ENCODE data around the gene AGO4. TPM values are rescaled to one million over a fixed set of nuclear protein-coding genes. Genes with fewer than 3 reads are reported as not detected.

AGO4 gene
- total RNA-seq, 2 donors from 2014 or later, result 17.6 to 20.5 TPM

- Mint-ChIP-seq H3K4me1 (no peaks in the 10 kb centered on the region), H3K4me3 (no peak overlapping the region), H3K9me3 (no peaks in the 10 kb centered on the region), H3K36me3 (ENCODE audit: low read depth) (no peaks in the 10 kb centered on the region), H3K27me3 (ENCODE audit: insufficient read depth) (no peaks in the 10 kb centered on the region), H3K27ac (no peak overlapping the region)
- WGBS, 2 experiments (ENCODE audit: insufficient coverage in 1 of 2, insufficient read length in 1 of 2), result 91 to 100% methylated on average over 1 of the region's 1 CpG
- Histone ChIP-seq H3K27ac (ENCODE audit: low read depth, low read length) (no peak overlapping the region), H3K9me3 (ENCODE audit: control insufficient read depth, low read length) (no peaks in the 10 kb centered on the region), H3K4me1 (ENCODE audit: control insufficient read depth, insufficient read depth, low read length) (no peaks in the 10 kb centered on the region), H3K36me3 (ENCODE audit: control insufficient read depth, insufficient read depth, low read length) (no peaks in the 10 kb centered on the region), H3K9ac (ENCODE audit: extremely low read depth, low read length, poor library complexity, severe bottlenecking) (no peak overlapping the region), H3K4me3 (ENCODE audit: low read length) (no peak overlapping the region), H3K27me3 (ENCODE audit: control insufficient read depth, insufficient read depth, low read length, poor library complexity, severe bottlenecking) (no peaks in the 10 kb centered on the region)
- no peak for DNase-seq
- TF ChIP-seq, protein P1, sequence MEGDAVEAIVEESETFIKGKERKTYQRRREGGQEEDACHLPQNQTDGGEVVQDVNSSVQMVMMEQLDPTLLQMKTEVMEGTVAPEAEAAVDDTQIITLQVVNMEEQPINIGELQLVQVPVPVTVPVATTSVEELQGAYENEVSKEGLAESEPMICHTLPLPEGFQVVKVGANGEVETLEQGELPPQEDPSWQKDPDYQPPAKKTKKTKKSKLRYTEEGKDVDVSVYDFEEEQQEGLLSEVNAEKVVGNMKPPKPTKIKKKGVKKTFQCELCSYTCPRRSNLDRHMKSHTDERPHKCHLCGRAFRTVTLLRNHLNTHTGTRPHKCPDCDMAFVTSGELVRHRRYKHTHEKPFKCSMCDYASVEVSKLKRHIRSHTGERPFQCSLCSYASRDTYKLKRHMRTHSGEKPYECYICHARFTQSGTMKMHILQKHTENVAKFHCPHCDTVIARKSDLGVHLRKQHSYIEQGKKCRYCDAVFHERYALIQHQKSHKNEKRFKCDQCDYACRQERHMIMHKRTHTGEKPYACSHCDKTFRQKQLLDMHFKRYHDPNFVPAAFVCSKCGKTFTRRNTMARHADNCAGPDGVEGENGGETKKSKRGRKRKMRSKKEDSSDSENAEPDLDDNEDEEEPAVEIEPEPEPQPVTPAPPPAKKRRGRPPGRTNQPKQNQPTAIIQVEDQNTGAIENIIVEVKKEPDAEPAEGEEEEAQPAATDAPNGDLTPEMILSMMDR (conservative IDR thresholded peaks at IDR 0.05), result no peak
Measured at GRCh38 chr1:35863136-35863535, 55.3 kb downstream of the AGO4 start.

- no peaks in the 10 kb centered on the region for H3K36me3 Mint-ChIP-seq (ENCODE audit: low read depth)
- no peaks in the 10 kb centered on the region for H3K9me3 Mint-ChIP-seq
- Histone ChIP-seq H3K4me1 (ENCODE audit: control insufficient read depth, insufficient read depth, low read length) (no peaks in the 10 kb centered on the region), H3K36me3 (ENCODE audit: control insufficient read depth, insufficient read depth, low read length) (no peaks in the 10 kb centered on the region), H3K9ac (ENCODE audit: extremely low read depth, low read length, poor library complexity, severe bottlenecking) (no peak overlapping the region), H3K27me3 (ENCODE audit: control insufficient read depth, insufficient read depth, low read length, poor library complexity, severe bottlenecking) (no peaks in the 10 kb centered on the region), H3K27ac (ENCODE audit: low read depth, low read length) (no peak overlapping the region), H3K4me3 (ENCODE audit: low read length) (no peak overlapping the region), H3K9me3 (ENCODE audit: control insufficient read depth, low read length) (no peaks in the 10 kb centered on the region)
- DNase-seq, result no peak
- H3K27ac Mint-ChIP-seq, result no peak overlapping the region
- no peak overlapping the region for H3K4me3 Mint-ChIP-seq
- TF ChIP-seq, protein P1 (conservative IDR thresholded peaks at IDR 0.05), result no peak
- H3K27me3 Mint-ChIP-seq (ENCODE audit: insufficient read depth), result no peaks in the 10 kb centered on the region
- 80 to 88% methylated on average over 3 of the region's 3 CpGs for WGBS, 2 experiments (ENCODE audit: insufficient coverage in 1 of 2, insufficient read length in 1 of 2)
- no peaks in the 10 kb centered on the region for H3K4me1 Mint-ChIP-seq
Measured at GRCh38 chr1:35863881-35864625, 56.2 kb downstream of the AGO4 start.

GRCh38 chr1:35864813-35865212 is 57.0 kb downstream of the AGO4 start:
- TF ChIP-seq, protein P1 (conservative IDR thresholded peaks at IDR 0.05), result no peak
- no peaks in the 10 kb centered on the region for H3K36me3 ChIP-seq (ENCODE audit: control insufficient read depth, insufficient read depth, low read length)
- Mint-ChIP-seq H3K27ac (no peak overlapping the region), H3K36me3 (ENCODE audit: low read depth) (no peaks in the 10 kb centered on the region), H3K9me3 (no peaks in the 10 kb centered on the region), H3K27me3 (ENCODE audit: insufficient read depth) (no peaks in the 10 kb centered on the region), H3K4me1 (no peaks in the 10 kb centered on the region), H3K4me3 (no peak overlapping the region)
- no peak overlapping the region for H3K4me3 ChIP-seq (ENCODE audit: low read length)
- H3K27me3 ChIP-seq (ENCODE audit: control insufficient read depth, insufficient read depth, low read length, poor library complexity, severe bottlenecking), result no peaks in the 10 kb centered on the region
- no peaks in the 10 kb centered on the region for H3K4me1 ChIP-seq (ENCODE audit: control insufficient read depth, insufficient read depth, low read length)
- WGBS, 2 experiments (ENCODE audit: insufficient coverage in 1 of 2, insufficient read length in 1 of 2), result 88 to 92% methylated on average over 3 to 5 of the region's 5 CpGs
- no peak overlapping the region for H3K27ac ChIP-seq (ENCODE audit: low read depth, low read length)
- no peaks in the 10 kb centered on the region for H3K9me3 ChIP-seq (ENCODE audit: control insufficient read depth, low read length)
- DNase-seq, result no peak
- H3K9ac ChIP-seq (ENCODE audit: extremely low read depth, low read length, poor library complexity, severe bottlenecking), result no peak overlapping the region
